Endothelial cell of umbilical vein (primary cell): ENCODE measurements around the gene GALNT17. TPM values are rescaled to one million over a fixed set of nuclear protein-coding genes. Genes with fewer than 3 reads are reported as not detected.
"Not testable (repeated sequence)": the region's sequence is repeated elsewhere in the genome, so short reads cannot be mapped to it uniquely, and the experiment has no call there.

Source experiments
- BruUV-seq: library from RNA; stranded (reverse); fragments of 400-500 nt; replicated peaks from 2 replicates; lab custom pipeline; 2021; lab: Mats Ljungman, UMichigan
- CTCF ChIA-PET: fragments of 300-600, 350-600 bp; sonication (Branson Sonifier 250); formaldehyde crosslinking; loops from one replicate; lab custom pipeline; 2021; ENCODE audit warnings: antibody characterized with exemption, inconsistent platforms; lab: Charles Lee
- POLR2A ChIA-PET: fragments of 300-600, 350-600 bp; sonication (Branson Sonifier 250); formaldehyde crosslinking; loops from one replicate; lab custom pipeline; 2021; ENCODE audit warnings: antibody characterized with exemption, inconsistent platforms; lab: Charles Lee
- DNase-seq: peaks from one replicate; pipeline ENCODE4 v3.0.0-alpha.2; 2011; ENCODE audit warnings: low read depth, low spot score
- FAIRE-seq: peaks from 2 replicates; lab custom pipeline; 2011; peaks lifted over from hg19 to GRCh38; lab: Jason Lieb, UNC
- H2AFZ ChIP-seq: 2 replicates; pipeline ENCODE4 v1.6.0; 2012; ENCODE audit warnings: low read depth, low read length, control low read depth, inconsistent platforms
- H3K27ac ChIP-seq: 2 replicates; pipeline ENCODE4 v1.5.1; 2011; ENCODE audit warnings: low read depth, mild to moderate bottlenecking, control low read depth, low read length, moderate library complexity; ENCODE audit not compliant: insufficient read depth
- H3K27me3 ChIP-seq, 2 experiments: 2 replicates each; pipeline versions ENCODE4 v1.6.0 to v1.6.1; 2011; ENCODE audit warnings: low read length in 2 of 2, mixed read lengths in 1 of 2; ENCODE audit not compliant: control insufficient read depth in 2 of 2, insufficient read depth in 2 of 2
- H3K36me3 ChIP-seq, 2 experiments: 2 replicates in 1 of 2; 3 replicates in 1 of 2; pipeline ENCODE4 v1.5.1; 2011; ENCODE audit warnings: low read length in 2 of 2, mild to moderate bottlenecking in 1 of 2, moderate library complexity in 1 of 2; ENCODE audit not compliant: control insufficient read depth in 2 of 2, insufficient read depth in 2 of 2; ENCODE audit errors: extremely low read depth in 1 of 2
- H3K4me1 ChIP-seq: 3 replicates; pipeline ENCODE4 v1.5.1; 2011; ENCODE audit warnings: mild to moderate bottlenecking, low read length; ENCODE audit not compliant: control insufficient read depth, insufficient read depth; ENCODE audit errors: extremely low read depth
- H3K4me2 ChIP-seq: 2 replicates; pipeline ENCODE4 v1.6.1; 2011; ENCODE audit warnings: low read length, control low read depth, mixed read lengths; ENCODE audit not compliant: insufficient read depth
- H3K4me3 ChIP-seq, 3 experiments: fragments of 200-600 bp in 1 of 3; sonication (generic), shearing (Covaris generic) in 1 of 3; replicated peaks in 1 of 3; 2 replicates each; pipeline ENCODE4 v1.5.1; 2011 to 2016; ENCODE audit warnings: control low read depth in 3 of 3, low read length in 3 of 3, mild to moderate bottlenecking in 2 of 3, inconsistent platforms in 1 of 3, low read depth in 1 of 3, moderate library complexity in 1 of 3; ENCODE audit not compliant: insufficient read depth in 1 of 3
- H3K79me2 ChIP-seq: 2 replicates; pipeline ENCODE4 v1.6.0; 2012; ENCODE audit warnings: low read length, inconsistent platforms; ENCODE audit not compliant: control insufficient read depth, insufficient read depth
- H3K9ac ChIP-seq: replicated peaks from 2 replicates; pipeline ENCODE3; 2011; ENCODE audit warnings: low read length, control low read depth; ENCODE audit not compliant: insufficient read depth; ENCODE audit errors: extremely low read depth
- H3K9me1 ChIP-seq: replicated peaks from 3 replicates; pipeline ENCODE4 v1.6.0; 2011; ENCODE audit warnings: mild to moderate bottlenecking, low read length; ENCODE audit not compliant: control insufficient read depth, insufficient read depth; ENCODE audit errors: extremely low read depth
- H3K9me3 ChIP-seq: replicated peaks from 2 replicates; pipeline ENCODE4 v1.5.1; 2012; ENCODE audit warnings: low read length, inconsistent platforms; ENCODE audit not compliant: control insufficient read depth, insufficient read depth
- H4K20me1 ChIP-seq: replicated peaks from 2 replicates; pipeline ENCODE3; 2011; ENCODE audit warnings: mild to moderate bottlenecking, low read length; ENCODE audit not compliant: control insufficient read depth, insufficient read depth; ENCODE audit errors: extremely low read depth
- GATA2 ChIP-seq: IDR thresholded peaks from 2 replicates; pipeline ENCODE4 v1.7.0; 2011; ENCODE audit warnings: low read depth, mild to moderate bottlenecking, moderate library complexity, mixed read lengths, low read length; ENCODE audit not compliant: insufficient read length, insufficient read depth
- dilution Hi-C: fragments of 300-500 bp; cut with MboI; formaldehyde crosslinking; loops from one replicate; pipeline ENCODE4 v1.15.0; 2019; ENCODE audit warnings: low sequenced_read_pairs; ENCODE audit not compliant: extremely low pct_ligation_motif_present
- intact Hi-C: fragments of 100-400 bp; cut with micrococcal nuclease; formaldehyde crosslinking; loops from one replicate; pipeline ENCODE4 v1.10.0; 2022
- polyA plus RNA-seq, 4 experiments: library from polyadenylated mRNA; depleted of rRNA in 3 of 4; stranded (reverse) in 3 of 4; unstranded in 1 of 4; fragments of >200 nt; gene quantifications; 2 replicates each; pipeline versions ENCODE4 v1.2.1 to v1.2.3, GENCODE V29; 2011 to 2012; ENCODE audit warnings: missing spikeins in 1 of 4
- total RNA-seq: library from RNA; stranded (reverse); gene quantifications from 2 replicates; pipeline ENCODE4 v1.2.3, GENCODE V29; 2021
- TF ChIP-seq, protein P1 (sequence below): IDR thresholded peaks from 2 replicates; pipeline ENCODE4 v1.6.1; 2011; ENCODE audit not compliant: insufficient read depth, insufficient read length
- TF ChIP-seq, protein P2 (sequence below), 2 donors: IDR thresholded peaks; 1 replicate in 1 of 2; 2 replicates in 1 of 2; pipeline ENCODE4 v1.5.1; 2011; ENCODE audit warnings: low read length in 2 of 2, mild to moderate bottlenecking in 2 of 2, moderate library complexity in 2 of 2, control low read depth in 1 of 2, inconsistent platforms in 1 of 2, low read depth in 1 of 2; ENCODE audit not compliant: insufficient read depth in 1 of 2; ENCODE audit errors: extremely low read depth in 1 of 2

GALNT17 gene
- total and polyA plus RNA-seq, 2 donors (not counting 3 experiments of a cell fraction or from before 2014, with no cell fraction given) = not detected

DNA sequence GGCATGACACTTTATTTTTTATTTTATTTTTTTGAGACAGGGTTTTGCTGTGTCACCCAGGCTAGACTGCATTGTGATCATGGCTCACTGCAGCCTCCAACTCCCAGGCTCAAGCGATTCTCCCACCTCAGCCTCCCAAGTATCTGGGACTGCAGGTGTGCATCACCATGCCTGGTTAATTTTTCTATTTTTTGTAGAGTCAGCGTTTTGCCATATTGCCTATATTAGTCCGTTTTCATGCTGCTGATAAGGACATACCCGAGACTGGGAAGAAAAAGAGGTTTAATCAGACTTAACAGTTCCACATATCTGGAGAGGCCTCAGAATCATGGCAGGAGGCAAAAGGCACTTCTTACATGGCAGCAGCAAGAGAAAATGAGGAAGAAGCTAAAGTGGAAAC, 77.5 kb downstream of the GALNT17 start:
- BruUV-seq, H4K20me1 ChIP-seq, dilution Hi-C loops, H3K4me1 ChIP-seq, H2AFZ ChIP-seq, H3K4me3 ChIP-seq, CTCF ChIA-PET, POLR2A ChIA-PET, H3K4me2 ChIP-seq, FAIRE-seq, H3K27ac ChIP-seq, H3K9me1 ChIP-seq, H3K79me2 ChIP-seq, DNase-seq, H3K27me3 ChIP-seq, H3K9me3 ChIP-seq, intact Hi-C loops, H3K36me3 ChIP-seq, H3K9ac ChIP-seq: not testable (repeated sequence)

DNA sequence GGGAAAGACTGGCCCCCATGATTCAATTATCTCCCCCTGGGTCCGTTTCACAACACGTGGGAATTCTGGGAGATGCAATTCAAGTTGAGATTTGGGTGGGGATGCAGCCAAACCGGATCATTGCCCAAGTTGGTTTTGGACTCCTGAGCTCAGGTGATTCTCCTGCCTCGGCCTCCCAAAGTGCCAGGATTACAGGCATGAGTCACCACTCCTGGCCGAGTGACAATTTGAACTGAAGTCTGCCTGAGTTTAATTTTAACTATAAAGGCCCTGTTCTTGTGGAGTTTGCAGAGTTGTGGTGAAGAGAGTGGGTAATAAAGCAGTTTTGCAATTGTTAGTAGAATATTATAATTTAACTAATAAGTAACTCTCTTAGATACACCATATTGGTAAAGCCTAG, 78.3 kb downstream of the GALNT17 start:
- dilution Hi-C loops (no loop called here), intact Hi-C loops (no loop called here)
- FAIRE-seq = no peak

DNA sequence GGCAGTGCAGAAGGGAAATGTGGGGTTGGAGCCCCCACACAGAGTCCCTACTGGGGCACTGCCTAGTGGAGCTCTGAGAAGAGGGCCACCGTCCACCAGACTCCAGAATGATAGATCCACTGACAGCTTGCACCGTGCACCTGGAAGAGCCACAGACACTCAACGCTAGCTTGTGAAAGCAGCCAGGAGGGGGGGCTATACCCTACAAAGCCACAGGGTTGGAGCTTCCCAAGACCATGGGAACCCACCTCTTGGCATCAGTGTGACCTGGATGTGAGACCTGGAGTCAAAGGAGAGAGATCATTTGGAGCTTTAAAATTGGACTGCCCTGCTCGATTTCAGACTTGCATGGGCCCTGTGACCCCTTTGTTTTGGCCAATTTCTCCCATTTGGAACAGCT, 80.5 kb downstream of the GALNT17 start:
- POLR2A ChIA-PET, H3K4me3 ChIP-seq, CTCF ChIA-PET, H3K9me1 ChIP-seq, FAIRE-seq, H4K20me1 ChIP-seq, H3K27me3 ChIP-seq, H3K79me2 ChIP-seq, H3K4me1 ChIP-seq, dilution Hi-C loops, H3K4me2 ChIP-seq, H2AFZ ChIP-seq, H3K27ac ChIP-seq, H3K9ac ChIP-seq, H3K36me3 ChIP-seq, DNase-seq, H3K9me3 ChIP-seq, intact Hi-C loops, BruUV-seq: not testable (repeated sequence)

More for the DNA sequence above, 78.3 kb downstream of the GALNT17 start:
- TF ChIP-seq, protein P1, sequence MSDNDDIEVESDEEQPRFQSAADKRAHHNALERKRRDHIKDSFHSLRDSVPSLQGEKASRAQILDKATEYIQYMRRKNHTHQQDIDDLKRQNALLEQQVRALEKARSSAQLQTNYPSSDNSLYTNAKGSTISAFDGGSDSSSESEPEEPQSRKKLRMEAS = no peak
- no peak for TF ChIP-seq GATA2
- TF ChIP-seq, protein P2, sequence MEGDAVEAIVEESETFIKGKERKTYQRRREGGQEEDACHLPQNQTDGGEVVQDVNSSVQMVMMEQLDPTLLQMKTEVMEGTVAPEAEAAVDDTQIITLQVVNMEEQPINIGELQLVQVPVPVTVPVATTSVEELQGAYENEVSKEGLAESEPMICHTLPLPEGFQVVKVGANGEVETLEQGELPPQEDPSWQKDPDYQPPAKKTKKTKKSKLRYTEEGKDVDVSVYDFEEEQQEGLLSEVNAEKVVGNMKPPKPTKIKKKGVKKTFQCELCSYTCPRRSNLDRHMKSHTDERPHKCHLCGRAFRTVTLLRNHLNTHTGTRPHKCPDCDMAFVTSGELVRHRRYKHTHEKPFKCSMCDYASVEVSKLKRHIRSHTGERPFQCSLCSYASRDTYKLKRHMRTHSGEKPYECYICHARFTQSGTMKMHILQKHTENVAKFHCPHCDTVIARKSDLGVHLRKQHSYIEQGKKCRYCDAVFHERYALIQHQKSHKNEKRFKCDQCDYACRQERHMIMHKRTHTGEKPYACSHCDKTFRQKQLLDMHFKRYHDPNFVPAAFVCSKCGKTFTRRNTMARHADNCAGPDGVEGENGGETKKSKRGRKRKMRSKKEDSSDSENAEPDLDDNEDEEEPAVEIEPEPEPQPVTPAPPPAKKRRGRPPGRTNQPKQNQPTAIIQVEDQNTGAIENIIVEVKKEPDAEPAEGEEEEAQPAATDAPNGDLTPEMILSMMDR (IDR thresholded peaks at IDR 0.05; ENCODE audit: extremely low read depth in 1 of 2, insufficient read depth in 1 of 2, low read depth in 1 of 2, low read length in 2 of 2) = no peak
- POLR2A ChIA-PET = no interaction called here
- no peaks in the 10 kb centered on the region for H3K79me2 ChIP-seq
- H3K36me3 ChIP-seq = no peaks in the 10 kb centered on the region
- no peak overlapping the region for H3K27ac ChIP-seq
- H3K9ac ChIP-seq = no peak overlapping the region
- H3K4me2 ChIP-seq = no peak overlapping the region
- no peaks in the 10 kb centered on the region for H3K9me3 ChIP-seq
- H3K27me3 ChIP-seq = no peaks in the 10 kb centered on the region
- no TSS peak for BruUV-seq
- CTCF ChIA-PET = no interaction called here
- H3K9me1 ChIP-seq = no peaks in the 10 kb centered on the region
- no peak overlapping the region for H3K4me3 ChIP-seq
- H2AFZ ChIP-seq = no peak overlapping the region
- no peaks in the 10 kb centered on the region for H3K4me1 ChIP-seq
- H4K20me1 ChIP-seq = no peaks in the 10 kb centered on the region
- no peak for DNase-seq
